Tracheal epithelial cell (primary cell): ENCODE measurements around the gene NKX2-2. TPM values are rescaled to one million over a fixed set of nuclear protein-coding genes. Genes with fewer than 3 reads are reported as not detected.

ENCODE experiments used
- total RNA-seq: library from RNA; depleted of rRNA; stranded (reverse); fragments of >200 nt; gene quantifications from 2 replicates; pipeline ENCODE4 v1.2.1, GENCODE V29; 2014

NKX2-2 gene
- not detected in 2 replicates for total RNA-seq

DNA sequence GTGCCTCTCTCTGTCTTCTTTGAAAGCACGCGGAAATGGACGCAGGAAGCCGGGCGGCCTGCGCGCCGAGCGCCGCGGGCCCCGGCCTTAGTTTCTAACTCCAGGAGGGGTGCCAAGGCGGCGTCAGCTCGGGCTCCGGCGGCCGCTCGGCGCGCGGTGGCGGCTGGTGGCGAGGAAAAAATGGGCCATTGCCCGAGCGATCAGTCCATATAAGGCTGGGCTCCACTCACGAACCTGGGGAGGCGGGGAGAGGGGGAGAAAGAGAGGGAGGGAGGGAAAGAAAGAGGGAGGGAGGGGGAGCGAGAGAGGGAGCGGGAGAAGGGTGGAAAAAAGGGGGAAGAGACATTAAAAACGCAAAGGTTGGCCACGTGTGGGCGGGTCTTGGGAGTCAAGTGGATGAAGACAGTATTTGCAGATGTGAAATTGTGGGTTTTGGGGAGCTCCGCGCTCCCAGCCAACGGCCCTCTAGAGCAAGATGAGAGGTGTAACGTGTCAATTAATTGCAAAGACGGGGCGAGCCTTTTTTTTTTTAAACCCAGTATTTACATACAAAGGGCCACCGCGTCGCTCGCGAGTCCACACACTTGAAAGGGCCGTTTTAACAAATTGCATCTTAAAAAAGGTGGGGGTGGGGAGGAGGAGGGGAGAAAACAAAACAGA, at the start of gene NKX2-2:
Gene NKX2-2 (minus strand): TSS at position 184 of the 660 bp plus-strand sequence. CDS start 395 bp downstream, outside the sequence.

Other genes with a start within 250 kb of the NKX2-2 start
- 75.9 and 86.0 TPM in 2 replicates for gene XRN2, start 210.7 kb downstream of the NKX2-2 start, total RNA-seq
- not detected in 2 replicates for gene NKX2-4, start 116.5 kb downstream of the NKX2-2 start, total RNA-seq
- not detected in 2 replicates for gene PAX1, start 191.6 kb upstream of the NKX2-2 start, total RNA-seq